Left lung (tissue), 10 donors: ENCODE data around the gene TNS3. TPM values are rescaled to one million over a fixed set of nuclear protein-coding genes. Genes with fewer than 3 reads are reported as not detected.
A peak's percentile ranks its signal among the peaks of the same experiment; 100 is the strongest.

Source experiments
- ATAC-seq: fragments of 200-7000 bp; cut with Tn5 transposase; one replicate; pipeline ENCODE4 v1.9.1; 2020; ENCODE audit warnings: moderate library complexity
- DNase-seq, 4 donors: peaks; one replicate each; pipeline ENCODE4 v3.0.0-alpha.2; 2013 to 2020
- H3K27ac ChIP-seq, 2 donors: fragments of 200-600 bp; sonication (generic) in 1 of 2; one replicate each; pipeline versions ENCODE4 v1.5.0 to v1.8.0; 2020 to 2021
- H3K27me3 ChIP-seq, 2 donors: fragments of 200-600 bp; sonication (generic) in 1 of 2; one replicate each; pipeline versions ENCODE4 v1.5.0 to v1.8.0; 2020 to 2021
- H3K36me3 ChIP-seq, 2 donors: fragments of 200-600 bp; sonication (generic) in 1 of 2; one replicate each; pipeline versions ENCODE4 v1.5.0 to v1.8.0; 2020 to 2021
- H3K4me1 ChIP-seq, 2 donors: fragments of 200-600 bp; one replicate each; pipeline ENCODE4 v1.8.0; 2021
- H3K4me3 ChIP-seq, 2 donors: fragments of 200-600 bp; sonication (generic) in 1 of 2; one replicate each; pipeline versions ENCODE4 v1.5.0 to v1.8.0; 2020 to 2021; ENCODE audit warnings: mild to moderate bottlenecking in 1 of 2
- H3K9me3 ChIP-seq, 2 donors: fragments of 200-600 bp; sonication (generic) in 1 of 2; one replicate each; pipeline versions ENCODE4 v1.5.0 to v1.8.0; 2020 to 2021
- intact Hi-C, 2 donors: fragments of 100-400 bp; cut with DNase I; formaldehyde crosslinking; loops; one replicate each; pipeline versions ENCODE4 v1.11.2 to v1.14.2; 2022
- polyA plus RNA-seq, 6 donors: library from polyadenylated mRNA; unstranded; fragments of 120-200 nt; gene quantifications; one replicate each; pipeline ENCODE4 v1.2.1, GENCODE V29; 2013; ENCODE audit not compliant: insufficient read length in 6 of 6
- total RNA-seq, 2 donors: library from RNA; stranded (reverse); fragmentation: NEBNext Ultra II Directional; extraction: Animal tissue kit (Norgen Biotek cat#: 25700); gene quantifications; one replicate each; pipeline ENCODE4 v1.2.1, GENCODE V29; 2021
- TF ChIP-seq, protein P1 (sequence below), 2 donors: fragments of 200-600 bp; sonication (generic) in 1 of 2; IDR thresholded peaks; one replicate each; pipeline versions ENCODE4 v1.5.0 to v1.8.0; 2021; ENCODE audit warnings: antibody characterized with exemption in 2 of 2
- donor health status: DM: no; HTN: yes; CAD: no.
- donor health status: DM: no; HTN: no; CAD: no.

Gene TNS3
- total and polyA plus RNA-seq, 8 donors: 86.3 to 151 (median 97.8) TPM

DNA sequence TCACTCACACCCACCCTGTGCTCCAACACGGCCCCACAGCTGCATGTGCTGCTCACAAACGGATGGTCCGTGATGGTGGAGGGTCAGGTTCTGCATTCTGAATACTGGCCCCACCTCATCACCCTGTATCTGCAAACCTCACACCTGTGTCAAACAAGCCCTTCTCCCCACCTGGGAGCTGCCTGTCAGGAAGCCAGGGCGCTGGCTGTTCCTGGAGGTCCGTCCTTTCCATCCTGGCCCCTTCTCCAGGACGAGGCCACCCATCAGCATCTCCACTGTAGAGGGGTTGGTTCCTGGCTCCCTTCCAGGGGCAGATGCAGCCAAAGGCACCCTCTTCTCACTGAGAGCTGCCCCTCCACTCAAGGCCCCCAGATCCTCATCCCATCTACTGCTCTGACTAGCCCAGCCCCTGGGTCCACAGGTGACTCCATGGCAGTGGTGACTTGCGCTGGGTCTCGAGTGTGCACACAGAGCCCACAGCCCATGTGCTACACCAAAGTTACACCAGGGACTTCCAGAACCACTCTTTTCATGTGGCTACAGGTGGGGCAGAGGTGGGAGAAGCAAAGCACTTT, 229.4 kb downstream of the TNS3 start:
- Histone ChIP-seq H3K27me3 (no peaks in the 10 kb centered on the region), H3K27ac (no peak overlapping the region), H3K36me3 (peaks cover 0 to 9% of the 10 kb centered on the region in 2 donors), H3K4me3 (no peak overlapping the region), H3K4me1 (no peaks in the 10 kb centered on the region), H3K9me3 (no peaks in the 10 kb centered on the region)
- intact Hi-C loops: no loop called here
- TF ChIP-seq, protein P1, sequence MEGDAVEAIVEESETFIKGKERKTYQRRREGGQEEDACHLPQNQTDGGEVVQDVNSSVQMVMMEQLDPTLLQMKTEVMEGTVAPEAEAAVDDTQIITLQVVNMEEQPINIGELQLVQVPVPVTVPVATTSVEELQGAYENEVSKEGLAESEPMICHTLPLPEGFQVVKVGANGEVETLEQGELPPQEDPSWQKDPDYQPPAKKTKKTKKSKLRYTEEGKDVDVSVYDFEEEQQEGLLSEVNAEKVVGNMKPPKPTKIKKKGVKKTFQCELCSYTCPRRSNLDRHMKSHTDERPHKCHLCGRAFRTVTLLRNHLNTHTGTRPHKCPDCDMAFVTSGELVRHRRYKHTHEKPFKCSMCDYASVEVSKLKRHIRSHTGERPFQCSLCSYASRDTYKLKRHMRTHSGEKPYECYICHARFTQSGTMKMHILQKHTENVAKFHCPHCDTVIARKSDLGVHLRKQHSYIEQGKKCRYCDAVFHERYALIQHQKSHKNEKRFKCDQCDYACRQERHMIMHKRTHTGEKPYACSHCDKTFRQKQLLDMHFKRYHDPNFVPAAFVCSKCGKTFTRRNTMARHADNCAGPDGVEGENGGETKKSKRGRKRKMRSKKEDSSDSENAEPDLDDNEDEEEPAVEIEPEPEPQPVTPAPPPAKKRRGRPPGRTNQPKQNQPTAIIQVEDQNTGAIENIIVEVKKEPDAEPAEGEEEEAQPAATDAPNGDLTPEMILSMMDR (IDR thresholded peaks at IDR 0.05): no peak
- ATAC-seq (no peak), DNase-seq (no peak)

DNA sequence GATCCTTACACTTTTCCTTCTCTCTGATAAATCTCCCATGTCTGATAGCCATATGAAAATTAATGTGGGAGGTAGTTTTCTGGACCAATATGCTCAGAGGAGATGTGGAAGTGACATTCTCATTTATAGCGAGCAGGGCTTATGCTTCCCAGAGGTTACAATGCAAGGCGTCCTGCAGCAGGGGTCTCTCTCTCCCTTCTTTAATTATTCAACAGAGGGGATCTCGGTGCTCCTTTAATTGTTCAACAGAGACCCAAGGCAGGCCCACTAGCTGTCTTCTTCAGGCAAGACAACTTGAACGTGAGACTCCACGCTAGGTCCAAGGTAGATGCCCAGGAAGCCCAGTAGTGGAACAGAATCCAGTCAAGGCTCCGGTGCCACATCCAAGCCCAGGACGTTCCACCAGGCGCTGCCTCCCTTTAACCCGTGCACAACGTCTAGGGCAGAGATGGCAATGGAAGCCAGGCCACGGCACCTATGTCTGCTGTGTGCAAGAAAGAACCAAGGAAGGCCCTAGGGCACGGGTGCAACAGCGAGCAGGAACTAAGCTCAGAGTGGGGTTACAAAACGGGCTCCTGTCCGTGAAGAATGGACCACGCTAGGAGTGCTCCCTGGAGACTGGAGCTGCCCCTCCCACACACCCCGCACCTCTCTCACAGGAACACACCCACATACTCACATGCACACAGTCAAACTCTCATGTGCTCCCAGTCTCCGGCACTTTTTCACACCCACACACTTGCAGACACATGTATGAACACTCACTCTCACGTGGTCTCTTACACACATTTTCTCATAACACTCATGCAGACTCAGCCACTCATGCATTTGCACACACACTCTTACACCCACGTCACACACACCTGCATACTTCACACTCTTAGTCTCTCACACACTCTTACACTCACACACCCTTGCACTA, 230.4 kb downstream of the TNS3 start:
- ATAC-seq (no peak), DNase-seq (peak in 1 of 4 donors; percentile 49)
- H3K4me1 ChIP-seq: no peaks in the 10 kb centered on the region
- no peaks in the 10 kb centered on the region for H3K27me3 ChIP-seq
- H3K36me3 ChIP-seq: peaks cover 0 to 13% of the 10 kb centered on the region in 2 donors
- H3K4me3 ChIP-seq: no peak overlapping the region
- TF ChIP-seq, protein P1 (IDR thresholded peaks at IDR 0.05): no peak
- intact Hi-C loops: no loop called here
- no peak overlapping the region for H3K27ac ChIP-seq
- H3K9me3 ChIP-seq: no peaks in the 10 kb centered on the region

DNA sequence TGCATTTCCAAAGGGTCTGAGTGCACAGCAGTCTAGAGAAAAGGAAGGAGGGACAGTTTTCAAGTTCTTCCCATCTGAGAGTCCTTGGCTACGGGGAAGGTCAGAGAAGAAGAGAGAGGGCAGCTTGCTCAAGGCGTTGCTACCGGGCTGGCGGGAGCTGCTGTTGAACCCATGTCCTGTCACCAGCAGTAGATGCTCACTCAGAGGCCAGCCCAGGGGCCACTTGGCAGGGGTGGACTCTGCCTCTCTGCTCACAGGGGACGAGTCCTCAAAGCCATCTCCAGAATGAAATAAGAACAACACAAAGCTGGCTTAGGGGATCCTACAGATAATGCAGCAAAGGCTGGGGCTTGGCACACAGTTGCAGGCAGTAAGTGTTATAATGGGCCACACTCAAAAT, 231.5 kb downstream of the TNS3 start:
- peaks cover 0 to 23% of the 10 kb centered on the region in 2 donors for H3K36me3 ChIP-seq
- H3K9me3 ChIP-seq: no peaks in the 10 kb centered on the region
- H3K27me3 ChIP-seq: no peaks in the 10 kb centered on the region
- intact Hi-C loops: no loop called here
- H3K4me3 ChIP-seq: no peak overlapping the region
- no peaks in the 10 kb centered on the region for H3K4me1 ChIP-seq
- TF ChIP-seq, protein P1 (IDR thresholded peaks at IDR 0.05): no peak
- no peak overlapping the region for H3K27ac ChIP-seq
- DNase-seq (no peak), ATAC-seq (no peak)

DNA sequence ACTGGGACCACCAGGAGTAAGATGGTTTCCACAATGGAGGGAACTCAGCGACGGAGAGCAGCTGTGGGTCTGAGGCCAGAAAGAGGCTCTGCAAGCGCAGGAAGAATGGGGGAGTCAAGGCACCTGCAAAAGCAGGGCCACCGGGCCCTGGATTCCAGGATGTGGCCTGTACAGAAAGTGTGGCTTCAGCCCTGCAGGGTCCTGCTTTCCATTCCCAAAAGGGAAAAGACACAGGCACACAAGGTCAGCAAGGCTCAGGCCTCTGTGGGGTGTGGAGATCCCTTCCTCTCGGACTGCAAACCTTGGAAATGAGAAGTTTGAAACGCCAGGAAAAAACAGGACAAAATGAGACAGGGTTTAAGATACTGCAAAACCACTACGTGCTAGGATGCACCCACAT, 232.5 kb downstream of the TNS3 start:
- ATAC-seq (no peak), DNase-seq (no peak)
- TF ChIP-seq, protein P1 (IDR thresholded peaks at IDR 0.05): no peak

DNA sequence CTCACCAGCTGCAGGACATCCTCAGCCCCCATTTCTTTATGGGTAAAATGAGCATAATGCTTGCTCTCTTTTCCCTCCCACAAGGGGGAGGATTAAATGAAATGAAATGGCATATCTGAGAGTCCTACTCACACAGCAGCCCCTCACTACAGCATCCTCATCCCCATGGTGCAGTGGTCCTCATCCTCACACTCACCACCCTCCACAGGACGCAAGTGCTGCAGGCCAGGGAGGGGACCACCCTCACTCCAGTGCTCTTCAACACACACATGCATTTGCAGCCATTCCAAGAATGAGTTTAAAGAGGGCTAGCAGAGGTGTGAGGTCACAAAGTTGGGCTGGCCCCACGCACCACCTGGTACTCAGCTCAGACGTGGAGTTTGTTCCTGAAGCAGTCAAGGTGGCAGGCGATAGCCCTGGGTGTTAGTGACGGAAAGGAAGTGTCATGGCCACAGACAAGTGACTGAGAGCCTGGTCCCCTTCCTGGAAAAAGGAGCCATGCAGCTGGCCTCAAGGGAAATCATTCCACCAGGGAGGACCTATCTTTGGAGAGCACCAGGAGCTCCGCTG, 234.0 kb downstream of the TNS3 start:
- DNase-seq (no peak), ATAC-seq (no peak)
- Histone ChIP-seq H3K27me3 (no peaks in the 10 kb centered on the region), H3K4me3 (no peak overlapping the region), H3K4me1 (no peaks in the 10 kb centered on the region), H3K27ac (no peak overlapping the region), H3K9me3 (no peaks in the 10 kb centered on the region), H3K36me3 (peaks cover 0 to 46% of the 10 kb centered on the region in 2 donors)
- TF ChIP-seq, protein P1 (IDR thresholded peaks at IDR 0.05): no peak
- intact Hi-C loops: no loop called here

More for the DNA sequence above, 232.5 kb downstream of the TNS3 start:
- no peaks in the 10 kb centered on the region for H3K4me1 ChIP-seq
- H3K27me3 ChIP-seq: no peaks in the 10 kb centered on the region
- no peaks in the 10 kb centered on the region for H3K9me3 ChIP-seq
- intact Hi-C loops: no loop called here
- peaks cover 0 to 34% of the 10 kb centered on the region in 2 donors for H3K36me3 ChIP-seq
- no peak overlapping the region for H3K4me3 ChIP-seq
- no peak overlapping the region for H3K27ac ChIP-seq
